BE2C (cell line): ENCODE measurements around the gene GATA3.
"Not testable (repeated sequence)": the region's sequence is repeated elsewhere in the genome, so short reads cannot be mapped to it uniquely, and the experiment has no call there.

Experiments used
- DNase-seq: peaks from one replicate; pipeline ENCODE4 v3.0.0-alpha.2; 2020
- H3K27me3 ChIP-seq: fragments of 250-450 bp; sonication (Bioruptor Pico); 2 replicates; pipeline ENCODE4 v1.5.1; 2020; ENCODE audit warnings: mild to moderate bottlenecking
- H3K36me3 ChIP-seq: fragments of 250-450 bp; sonication (Bioruptor Pico); 2 replicates; pipeline ENCODE4 v1.5.1; 2020; ENCODE audit warnings: mild to moderate bottlenecking
- H3K4me1 ChIP-seq: fragments of 250-450 bp; sonication (Bioruptor Pico); 2 replicates; pipeline ENCODE4 v1.5.1; 2020
- H3K4me3 ChIP-seq: 2 replicates; pipeline ENCODE4 v1.5.1; 2011; ENCODE audit warnings: low read depth, low read length
- H3K9me3 ChIP-seq: fragments of 250-450 bp; sonication (Bioruptor Pico); 2 replicates; pipeline ENCODE4 v1.5.1; 2020
- TF ChIP-seq, protein P1 (sequence below): IDR thresholded peaks from 2 replicates; pipeline ENCODE4 v1.5.1; 2012; ENCODE audit warnings: mild to moderate bottlenecking, low read depth, low read length

GATA3 gene

DNA sequence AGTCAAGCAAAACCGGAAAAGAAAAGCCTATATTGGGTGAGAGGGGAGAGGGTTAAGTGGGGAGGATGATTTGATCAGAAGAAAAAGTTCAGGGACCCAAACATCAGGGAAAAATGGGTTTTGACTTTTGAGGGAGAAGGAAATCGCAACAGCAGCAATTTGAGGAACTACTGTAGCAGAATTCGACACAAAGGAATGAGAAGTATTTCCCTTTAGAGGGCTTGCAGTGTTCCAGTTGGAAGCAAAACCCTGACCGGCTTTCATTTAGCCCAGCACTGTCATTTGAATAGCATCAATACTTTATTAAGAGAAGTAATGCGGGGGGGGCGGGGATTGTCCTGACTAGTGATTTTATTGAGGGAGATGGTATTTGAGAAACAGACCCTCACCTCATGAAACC, 37.2 kb upstream of the GATA3 start:
- H3K4me1 ChIP-seq = no peaks in the 10 kb centered on the region
- no peaks in the 10 kb centered on the region for H3K9me3 ChIP-seq
- DNase-seq = no peak
- no peaks in the 10 kb centered on the region for H3K27me3 ChIP-seq
- TF ChIP-seq, protein P1, sequence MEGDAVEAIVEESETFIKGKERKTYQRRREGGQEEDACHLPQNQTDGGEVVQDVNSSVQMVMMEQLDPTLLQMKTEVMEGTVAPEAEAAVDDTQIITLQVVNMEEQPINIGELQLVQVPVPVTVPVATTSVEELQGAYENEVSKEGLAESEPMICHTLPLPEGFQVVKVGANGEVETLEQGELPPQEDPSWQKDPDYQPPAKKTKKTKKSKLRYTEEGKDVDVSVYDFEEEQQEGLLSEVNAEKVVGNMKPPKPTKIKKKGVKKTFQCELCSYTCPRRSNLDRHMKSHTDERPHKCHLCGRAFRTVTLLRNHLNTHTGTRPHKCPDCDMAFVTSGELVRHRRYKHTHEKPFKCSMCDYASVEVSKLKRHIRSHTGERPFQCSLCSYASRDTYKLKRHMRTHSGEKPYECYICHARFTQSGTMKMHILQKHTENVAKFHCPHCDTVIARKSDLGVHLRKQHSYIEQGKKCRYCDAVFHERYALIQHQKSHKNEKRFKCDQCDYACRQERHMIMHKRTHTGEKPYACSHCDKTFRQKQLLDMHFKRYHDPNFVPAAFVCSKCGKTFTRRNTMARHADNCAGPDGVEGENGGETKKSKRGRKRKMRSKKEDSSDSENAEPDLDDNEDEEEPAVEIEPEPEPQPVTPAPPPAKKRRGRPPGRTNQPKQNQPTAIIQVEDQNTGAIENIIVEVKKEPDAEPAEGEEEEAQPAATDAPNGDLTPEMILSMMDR = no peak
- no peak overlapping the region for H3K4me3 ChIP-seq
- peaks cover 13% of the 10 kb centered on the region for H3K36me3 ChIP-seq

DNA sequence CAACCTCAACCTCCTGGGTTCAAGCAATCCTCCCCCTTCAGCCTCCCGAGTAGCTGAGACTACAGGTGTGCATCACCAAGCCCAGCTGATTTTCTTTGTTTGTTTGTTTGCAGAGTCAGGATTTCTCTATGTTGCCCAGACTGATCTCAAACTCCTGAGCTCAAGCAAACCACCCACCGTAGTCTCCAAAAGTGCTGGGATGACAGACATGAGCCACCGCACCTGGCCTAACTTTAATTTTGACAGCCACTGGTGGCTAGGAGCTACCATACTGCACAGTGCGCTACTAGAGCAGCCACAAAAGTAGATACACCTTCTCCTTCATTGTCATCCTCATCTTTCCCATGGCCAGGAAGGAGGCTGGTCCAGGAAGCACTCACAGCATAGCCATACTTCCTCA, 31.2 kb upstream of the GATA3 start:
- H3K4me1 ChIP-seq = no peaks in the 10 kb centered on the region
- TF ChIP-seq, protein P1 = no peak
- H3K4me3 ChIP-seq = no peak overlapping the region
- no peak for DNase-seq
- H3K27me3 ChIP-seq = no peaks in the 10 kb centered on the region
- H3K9me3 ChIP-seq = no peaks in the 10 kb centered on the region
- H3K36me3 ChIP-seq = no peaks in the 10 kb centered on the region

DNA sequence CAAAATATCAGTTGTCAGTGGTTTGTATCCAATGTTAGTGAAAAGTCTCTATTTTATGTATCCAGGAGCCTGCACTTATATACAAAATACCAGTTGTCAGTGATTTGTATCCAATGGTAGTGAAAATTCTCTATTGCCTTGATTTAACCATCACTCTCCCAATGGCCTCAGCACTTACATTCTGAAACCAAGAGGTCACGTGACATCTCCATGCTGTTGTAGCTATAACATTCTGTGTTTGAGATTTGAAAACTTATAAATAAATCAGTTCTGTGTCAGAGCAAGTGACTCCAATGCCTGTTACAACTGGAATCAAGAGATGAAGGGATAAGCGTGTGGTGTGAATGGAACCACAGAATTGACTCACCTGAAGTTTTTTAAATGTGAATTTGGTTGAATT, 30.6 kb upstream of the GATA3 start:
- TF ChIP-seq, protein P1 = no peak
- no peaks in the 10 kb centered on the region for H3K27me3 ChIP-seq

DNA sequence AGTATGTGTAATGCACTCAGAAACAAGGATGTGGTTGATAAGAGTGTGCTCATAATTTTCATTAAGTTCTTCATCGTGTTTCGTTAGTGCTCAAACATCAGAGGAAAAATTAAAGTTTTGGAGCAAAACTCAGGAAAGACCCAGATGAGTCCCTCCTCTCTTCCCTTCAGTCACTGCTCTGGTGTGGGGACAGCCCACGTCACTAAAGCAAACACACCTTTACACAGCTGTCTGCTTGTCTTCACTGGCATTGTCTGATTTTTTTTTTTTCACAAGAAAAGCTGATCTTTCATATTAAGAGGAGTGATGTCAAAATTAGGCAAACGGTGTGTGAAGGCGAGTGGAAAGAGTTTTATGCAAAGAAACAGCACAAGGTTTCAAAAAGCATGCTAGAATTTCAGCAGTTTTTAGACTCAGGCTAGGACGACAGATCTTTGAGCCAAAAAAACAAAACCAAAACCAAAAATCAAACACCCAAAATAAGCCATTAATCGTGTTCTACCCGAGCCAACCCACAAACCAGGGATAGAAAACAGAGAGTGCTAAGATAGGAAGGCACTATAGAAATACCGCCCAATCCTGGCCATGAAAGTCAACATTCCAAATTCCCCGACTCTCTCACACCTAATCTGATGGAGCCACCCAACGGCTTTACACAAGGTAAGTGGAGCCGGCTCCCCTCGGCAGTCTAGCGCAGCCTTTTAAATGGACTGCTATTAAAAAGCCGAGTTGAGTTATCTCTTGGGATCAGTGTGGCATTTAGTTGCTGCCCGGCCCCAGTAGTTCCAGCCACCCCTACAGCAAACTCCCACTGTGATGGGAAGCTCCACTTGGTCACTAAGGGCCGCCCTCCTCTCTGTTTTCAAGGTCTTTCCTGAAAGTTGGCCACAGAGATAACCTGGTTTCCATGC, 27.9 kb upstream of the GATA3 start:
- DNase-seq = no peak
- Histone ChIP-seq H3K4me1 (no peaks in the 10 kb centered on the region), H3K36me3 (no peaks in the 10 kb centered on the region), H3K9me3 (no peaks in the 10 kb centered on the region), H3K4me3 (no peak overlapping the region), H3K27me3 (no peaks in the 10 kb centered on the region)
- TF ChIP-seq, protein P1 = no peak

More for the DNA sequence above, 30.6 kb upstream of the GATA3 start:
- Histone ChIP-seq H3K4me3 (no peak overlapping the region), H3K9me3 (no peaks in the 10 kb centered on the region), H3K36me3 (no peaks in the 10 kb centered on the region), H3K4me1 (no peaks in the 10 kb centered on the region)
- DNase-seq = no peak

DNA sequence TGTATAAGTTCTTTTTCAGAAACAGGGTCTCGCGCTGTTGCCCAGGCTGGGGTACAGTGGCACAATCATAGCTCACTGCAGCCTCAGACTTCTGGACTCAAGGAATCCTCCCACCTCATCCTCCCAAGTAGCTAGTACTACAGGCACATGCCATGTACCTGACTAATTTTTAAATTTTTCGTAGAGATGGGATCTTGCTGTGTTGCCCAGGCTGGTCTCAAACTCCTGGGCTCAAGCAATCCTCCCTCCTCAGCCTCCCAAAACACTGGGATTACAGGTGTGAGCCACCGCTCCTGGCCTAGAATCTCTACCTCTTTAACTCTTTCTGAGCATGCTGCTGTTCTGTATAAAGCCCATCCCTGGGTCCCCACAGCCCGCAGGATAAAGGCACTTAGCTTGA, 23.3 kb upstream of the GATA3 start:
- DNase-seq = not testable (repeated sequence)

DNA sequence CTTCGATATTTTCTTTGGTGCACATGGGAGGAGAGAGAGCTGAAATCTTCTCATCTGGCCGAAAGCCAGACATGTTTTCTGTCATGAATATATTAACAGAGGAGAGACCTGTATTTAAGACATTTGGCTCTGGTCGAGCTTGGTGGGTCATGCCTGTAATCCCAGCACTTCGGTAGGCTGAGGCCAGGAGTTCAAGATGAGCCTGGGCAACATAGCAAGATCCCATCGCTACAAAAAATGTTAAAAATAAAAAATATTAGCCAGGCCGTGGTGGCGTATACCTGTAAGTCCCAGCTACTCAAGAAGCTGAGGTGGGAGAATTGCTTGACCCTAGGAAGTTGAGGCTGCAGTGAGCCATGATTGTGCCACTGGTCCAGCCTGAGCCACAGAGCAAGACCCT, 21.9 kb upstream of the GATA3 start:
- H3K27me3 ChIP-seq = no peaks in the 10 kb centered on the region
- no peak overlapping the region for H3K4me3 ChIP-seq
- H3K4me1 ChIP-seq = no peaks in the 10 kb centered on the region
- TF ChIP-seq, protein P1 = no peak
- H3K9me3 ChIP-seq = no peaks in the 10 kb centered on the region
- no peak for DNase-seq
- no peaks in the 10 kb centered on the region for H3K36me3 ChIP-seq

More for the DNA sequence above, 23.3 kb upstream of the GATA3 start:
- H3K9me3 ChIP-seq, H3K4me1 ChIP-seq, H3K36me3 ChIP-seq, H3K27me3 ChIP-seq, H3K4me3 ChIP-seq: not testable (repeated sequence)
